NT2/D1 (cell line): Measurements from ENCODE around the gene CAPZA3.
"Not testable (repeated sequence)": the region's sequence is repeated elsewhere in the genome, so short reads cannot be mapped to it uniquely, and the experiment has no call there.

Experiments
- DNase-seq: peaks from one replicate; pipeline ENCODE4 v3.0.0-alpha.2; 2011; ENCODE audit warnings: low read depth, low spot score
- H3K27me3 ChIP-seq: 2 replicates; pipeline ENCODE4 v1.6.0; 2011; ENCODE audit warnings: mild to moderate bottlenecking; ENCODE audit not compliant: insufficient read length, insufficient read depth
- H3K36me3 ChIP-seq: 2 replicates; pipeline ENCODE4 v1.6.1; 2011; ENCODE audit warnings: mild to moderate bottlenecking, low read length, mixed read lengths; ENCODE audit not compliant: insufficient read depth, insufficient read length
- H3K4me1 ChIP-seq: 2 replicates; pipeline ENCODE4 v1.5.1; 2011; ENCODE audit not compliant: insufficient read depth, insufficient read length
- H3K4me3 ChIP-seq: 2 replicates; pipeline ENCODE4 v1.5.1; 2011; ENCODE audit warnings: low read depth; ENCODE audit not compliant: insufficient read length
- H3K9ac ChIP-seq: 2 replicates; pipeline ENCODE4 v1.6.0; 2011; ENCODE audit warnings: low read depth; ENCODE audit not compliant: insufficient read length
- H3K9me3 ChIP-seq: 2 replicates; pipeline ENCODE4 v1.5.1; 2011; ENCODE audit warnings: mild to moderate bottlenecking, low read length; ENCODE audit not compliant: insufficient read depth
- SUZ12 ChIP-seq: IDR thresholded peaks from 2 replicates; pipeline ENCODE4 v1.6.1; 2011; ENCODE audit not compliant: insufficient read length, insufficient read depth; ENCODE audit errors: extremely low read depth
- YY1 ChIP-seq: IDR thresholded peaks from 2 replicates; pipeline ENCODE4 v1.6.1; 2011; ENCODE audit not compliant: insufficient read length, insufficient read depth
- ZNF274 ChIP-seq: IDR thresholded peaks from 2 replicates; pipeline ENCODE4 v1.6.1; 2011; ENCODE audit warnings: mild to moderate bottlenecking, low read depth, low read length

CAPZA3 gene

GRCh38 chr12:18754124-18754707, 16.3 kb downstream of the CAPZA3 start:
- DNase-seq, result no peak
- TF ChIP-seq ZNF274 (no peak), YY1 (no peak), SUZ12 (no peak)
- Histone ChIP-seq H3K4me3 (no peak overlapping the region), H3K9me3 (no peaks in the 10 kb centered on the region), H3K27me3 (no peaks in the 10 kb centered on the region), H3K36me3 (no peaks in the 10 kb centered on the region), H3K4me1 (peaks cover 10% of the 10 kb centered on the region), H3K9ac (peak overlapping the region; percentile 53)

- no peak overlapping the region for H3K9ac ChIP-seq
Observed at GRCh38 chr12:18755341-18755740, 17.4 kb downstream of the CAPZA3 start.

GRCh38 chr12:18766479-18766878, 28.6 kb downstream of the CAPZA3 start:
- not testable (repeated sequence) for H3K9ac ChIP-seq, H3K36me3 ChIP-seq, H3K4me3 ChIP-seq, H3K9me3 ChIP-seq, H3K4me1 ChIP-seq, DNase-seq, H3K27me3 ChIP-seq

More at GRCh38 chr12:18755341-18755740, 17.4 kb downstream of the CAPZA3 start:
- Histone ChIP-seq H3K36me3 (no peaks in the 10 kb centered on the region), H3K27me3 (no peaks in the 10 kb centered on the region), H3K4me1 (peaks cover 10% of the 10 kb centered on the region), H3K9me3 (no peaks in the 10 kb centered on the region), H3K4me3 (no peak overlapping the region)
- no peak for TF ChIP-seq YY1
- TF ChIP-seq ZNF274, result no peak
- no peak for TF ChIP-seq SUZ12
- DNase-seq, result no peak

- TF ChIP-seq YY1 (no peak), ZNF274 (no peak), SUZ12 (no peak)
Observed at GRCh38 chr12:18782827-18783226, 44.9 kb downstream of the CAPZA3 start.

GRCh38 chr12:18785465-18785864, 47.5 kb downstream of the CAPZA3 start:
- DNase-seq, result not testable (repeated sequence)

More at GRCh38 chr12:18782827-18783226, 44.9 kb downstream of the CAPZA3 start:
- H3K4me3 ChIP-seq, result no peak overlapping the region
- H3K9ac ChIP-seq, result no peak overlapping the region
- peaks cover 21% of the 10 kb centered on the region for H3K9me3 ChIP-seq
- no peaks in the 10 kb centered on the region for H3K27me3 ChIP-seq
- H3K4me1 ChIP-seq, result no peaks in the 10 kb centered on the region
- H3K36me3 ChIP-seq, result no peaks in the 10 kb centered on the region
- DNase-seq, result no peak

More at GRCh38 chr12:18785465-18785864, 47.5 kb downstream of the CAPZA3 start:
- not testable (repeated sequence) for H3K36me3 ChIP-seq, H3K4me3 ChIP-seq, H3K9ac ChIP-seq, H3K27me3 ChIP-seq, H3K4me1 ChIP-seq
- peaks cover 21% of the 10 kb centered on the region for H3K9me3 ChIP-seq
